22Rv1 (cell line): ENCODE results near the gene EEF1AKMT1.

ENCODE experiments used
- ZFX ChIP-seq: fragments of 450-650 bp; IDR thresholded peaks from 2 replicates; pipeline ENCODE4 v1.6.1; 2017; ENCODE audit warnings: antibody characterized with exemption, borderline replicate concordance
- TF ChIP-seq, protein P1 (sequence below): fragments of 450-650 bp; IDR thresholded peaks from 2 replicates; pipeline ENCODE4 v1.5.1; 2017; ENCODE audit warnings: mild to moderate bottlenecking

DNA sequence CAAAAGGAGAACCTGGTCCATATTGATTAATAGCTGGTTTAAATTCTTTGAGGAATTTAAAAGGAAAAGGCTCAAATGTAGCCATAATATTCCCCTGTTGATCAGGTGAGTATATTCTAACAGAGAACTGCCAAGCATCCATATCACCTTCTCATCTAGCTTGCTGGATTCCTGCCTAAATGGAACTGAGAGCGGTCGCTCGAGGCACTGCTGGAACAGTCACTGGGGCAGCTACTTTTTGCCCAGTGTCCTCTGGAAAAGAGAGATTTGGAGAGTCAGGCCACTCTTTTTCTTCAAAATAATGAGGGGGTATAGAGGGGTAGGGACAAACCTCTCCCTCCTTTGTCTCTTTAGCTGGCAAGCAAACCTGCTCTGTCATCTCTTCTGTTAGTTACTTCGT is 89.7 kb downstream of the EEF1AKMT1 start:
- TF ChIP-seq, protein P1, sequence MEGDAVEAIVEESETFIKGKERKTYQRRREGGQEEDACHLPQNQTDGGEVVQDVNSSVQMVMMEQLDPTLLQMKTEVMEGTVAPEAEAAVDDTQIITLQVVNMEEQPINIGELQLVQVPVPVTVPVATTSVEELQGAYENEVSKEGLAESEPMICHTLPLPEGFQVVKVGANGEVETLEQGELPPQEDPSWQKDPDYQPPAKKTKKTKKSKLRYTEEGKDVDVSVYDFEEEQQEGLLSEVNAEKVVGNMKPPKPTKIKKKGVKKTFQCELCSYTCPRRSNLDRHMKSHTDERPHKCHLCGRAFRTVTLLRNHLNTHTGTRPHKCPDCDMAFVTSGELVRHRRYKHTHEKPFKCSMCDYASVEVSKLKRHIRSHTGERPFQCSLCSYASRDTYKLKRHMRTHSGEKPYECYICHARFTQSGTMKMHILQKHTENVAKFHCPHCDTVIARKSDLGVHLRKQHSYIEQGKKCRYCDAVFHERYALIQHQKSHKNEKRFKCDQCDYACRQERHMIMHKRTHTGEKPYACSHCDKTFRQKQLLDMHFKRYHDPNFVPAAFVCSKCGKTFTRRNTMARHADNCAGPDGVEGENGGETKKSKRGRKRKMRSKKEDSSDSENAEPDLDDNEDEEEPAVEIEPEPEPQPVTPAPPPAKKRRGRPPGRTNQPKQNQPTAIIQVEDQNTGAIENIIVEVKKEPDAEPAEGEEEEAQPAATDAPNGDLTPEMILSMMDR: no peak
- no peak for TF ChIP-seq ZFX
